Measurements from ENCODE around the gene PIN1.

PIN1 gene

GRCh38 chr19:9891609-9892373, 56.7 kb downstream of the PIN1 start:
- no peak for DNase-seq
